Measurements from ENCODE around the gene SLA2. TPM values are rescaled to one million over a fixed set of nuclear protein-coding genes. Genes with fewer than 3 reads are reported as not detected.
"Not testable (repeated sequence)": the region's sequence is repeated elsewhere in the genome, so short reads cannot be mapped to it uniquely, and the experiment has no call there.

The SLA2 gene
- total RNA-seq, 1 experiment from 2014 or later: not detected

- intact Hi-C loops (cut with micrococcal nuclease; ENCODE audit: unreplicated experiment): no loop called here
- Mint-ChIP-seq H3K36me3 (ENCODE audit: insufficient read depth, unreplicated experiment) (peaks cover 7% of the 10 kb centered on the region), H3K27me3 (ENCODE audit: unreplicated experiment) (no peaks in the 10 kb centered on the region), H3K4me1 (ENCODE audit: low read depth, unreplicated experiment) (peaks cover 31% of the 10 kb centered on the region), H3K4me3 (ENCODE audit: low read depth, unreplicated experiment) (no peak overlapping the region), H3K9me3 (ENCODE audit: low read depth, unreplicated experiment) (no peaks in the 10 kb centered on the region), H3K27ac (ENCODE audit: unreplicated experiment) (peak overlapping the region; percentile 92)
- CTCF ChIA-PET: no interaction called here
- DNase-seq: no peak
- no TSS peak for BruUV-seq (replicated peaks)
- TF ChIP-seq CTCF (IDR thresholded peaks at IDR 0.05; ENCODE audit: unreplicated experiment): no peak
Observed at GRCh38 chr20:36642136-36642535, 3.9 kb downstream of the SLA2 start.

GRCh38 chr20:36641506-36641843 lies 4.5 kb downstream of the SLA2 start:
- intact Hi-C loops (cut with micrococcal nuclease; ENCODE audit: unreplicated experiment): no loop called here
- Mint-ChIP-seq H3K27ac (ENCODE audit: unreplicated experiment) (peak overlapping the region; percentile 30), H3K27me3 (ENCODE audit: unreplicated experiment) (no peaks in the 10 kb centered on the region), H3K9me3 (ENCODE audit: low read depth, unreplicated experiment) (no peaks in the 10 kb centered on the region), H3K4me3 (ENCODE audit: low read depth, unreplicated experiment) (no peak overlapping the region), H3K36me3 (ENCODE audit: insufficient read depth, unreplicated experiment) (peaks cover 7% of the 10 kb centered on the region), H3K4me1 (ENCODE audit: low read depth, unreplicated experiment) (peaks cover 26% of the 10 kb centered on the region)
- no peak for TF ChIP-seq CTCF (IDR thresholded peaks at IDR 0.05; ENCODE audit: unreplicated experiment)
- BruUV-seq (replicated peaks): no TSS peak
- no peak for DNase-seq
- CTCF ChIA-PET: no interaction called here

- H3K4me3 Mint-ChIP-seq (ENCODE audit: low read depth, unreplicated experiment); H3K27me3 Mint-ChIP-seq (ENCODE audit: unreplicated experiment); H3K27ac Mint-ChIP-seq (ENCODE audit: unreplicated experiment); H3K9me3 Mint-ChIP-seq (ENCODE audit: low read depth, unreplicated experiment); H3K36me3 Mint-ChIP-seq (ENCODE audit: insufficient read depth, unreplicated experiment); DNase-seq; intact Hi-C loops (cut with micrococcal nuclease; ENCODE audit: unreplicated experiment); BruUV-seq (replicated peaks): not testable (repeated sequence)
- CTCF ChIA-PET: interaction anchor here (0.6 kb wide), 1 partner anchor 20 kb away, joined by 6 read pairs; no protein-coding TSS in a partner anchor
- H3K4me1 Mint-ChIP-seq (ENCODE audit: low read depth, unreplicated experiment): peaks cover 26% of the 10 kb centered on the region
Observed at GRCh38 chr20:36638876-36639400, 7.1 kb downstream of the SLA2 start.

DNA sequence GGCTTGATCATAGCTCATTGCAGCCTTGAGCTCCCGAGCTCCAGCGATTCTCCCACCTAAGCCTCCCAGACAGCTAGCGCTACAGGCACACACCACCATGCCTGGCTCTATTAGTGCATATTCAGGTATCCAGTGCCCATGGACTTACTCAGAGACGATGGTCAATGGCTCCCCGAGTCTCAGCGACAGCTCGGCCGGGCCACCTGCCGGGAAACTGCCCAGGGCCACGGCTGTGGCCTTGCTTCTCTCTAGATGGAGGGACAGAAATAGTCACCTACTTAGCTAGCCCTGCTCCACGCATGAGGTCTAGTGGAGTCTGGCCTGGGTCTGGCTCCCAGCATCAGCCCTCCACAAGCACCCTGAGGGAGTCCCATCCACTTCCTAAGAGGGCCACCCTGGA lies 11.7 kb downstream of the SLA2 start:
- intact Hi-C loops (cut with micrococcal nuclease; ENCODE audit: unreplicated experiment): no loop called here
- Mint-ChIP-seq H3K36me3 (ENCODE audit: insufficient read depth, unreplicated experiment) (no peaks in the 10 kb centered on the region), H3K4me1 (ENCODE audit: low read depth, unreplicated experiment) (no peaks in the 10 kb centered on the region), H3K4me3 (ENCODE audit: low read depth, unreplicated experiment) (no peak overlapping the region), H3K27ac (ENCODE audit: unreplicated experiment) (no peak overlapping the region), H3K27me3 (ENCODE audit: unreplicated experiment) (no peaks in the 10 kb centered on the region), H3K9me3 (ENCODE audit: low read depth, unreplicated experiment) (no peaks in the 10 kb centered on the region)
- TF ChIP-seq CTCF (IDR thresholded peaks at IDR 0.05; ENCODE audit: unreplicated experiment): no peak
- CTCF ChIA-PET: interaction anchor here (0.9 kb wide), 2 partner anchors 12 to 13 kb away, joined by 3 to 10 read pairs; no protein-coding TSS in a partner anchor
- no peak for DNase-seq
- BruUV-seq (replicated peaks): no TSS peak

- Mint-ChIP-seq H3K36me3 (ENCODE audit: insufficient read depth, unreplicated experiment) (no peaks in the 10 kb centered on the region), H3K27me3 (ENCODE audit: unreplicated experiment) (no peaks in the 10 kb centered on the region), H3K4me3 (ENCODE audit: low read depth, unreplicated experiment) (no peak overlapping the region), H3K27ac (ENCODE audit: unreplicated experiment) (no peak overlapping the region), H3K4me1 (ENCODE audit: low read depth, unreplicated experiment) (no peaks in the 10 kb centered on the region), H3K9me3 (ENCODE audit: low read depth, unreplicated experiment) (no peaks in the 10 kb centered on the region)
- BruUV-seq (replicated peaks): no TSS peak
- intact Hi-C loops (cut with micrococcal nuclease; ENCODE audit: unreplicated experiment): no loop called here
- CTCF ChIA-PET: interaction anchor here (0.9 kb wide), 2 partner anchors 11 to 20 kb away, joined by 3 to 10 read pairs; no protein-coding TSS in a partner anchor
- DNase-seq: no peak
- TF ChIP-seq CTCF (IDR thresholded peaks at IDR 0.05; ENCODE audit: unreplicated experiment): no peak
Observed at GRCh38 chr20:36633285-36633772, 12.7 kb downstream of the SLA2 start.

Measured in Calu3 (cell line).